GM21529 (cell line): ENCODE measurements around the gene PLVAP.
"Not testable (repeated sequence)": the region's sequence is repeated elsewhere in the genome, so short reads cannot be mapped to it uniquely, and the experiment has no call there.

ENCODE experiments used
- ATAC-seq: cut with Tn5 transposase; IDR thresholded peaks from one replicate; pipeline ENCODE4 v1.9.1; 2021; ENCODE audit not compliant: unreplicated experiment

PLVAP gene

DNA sequence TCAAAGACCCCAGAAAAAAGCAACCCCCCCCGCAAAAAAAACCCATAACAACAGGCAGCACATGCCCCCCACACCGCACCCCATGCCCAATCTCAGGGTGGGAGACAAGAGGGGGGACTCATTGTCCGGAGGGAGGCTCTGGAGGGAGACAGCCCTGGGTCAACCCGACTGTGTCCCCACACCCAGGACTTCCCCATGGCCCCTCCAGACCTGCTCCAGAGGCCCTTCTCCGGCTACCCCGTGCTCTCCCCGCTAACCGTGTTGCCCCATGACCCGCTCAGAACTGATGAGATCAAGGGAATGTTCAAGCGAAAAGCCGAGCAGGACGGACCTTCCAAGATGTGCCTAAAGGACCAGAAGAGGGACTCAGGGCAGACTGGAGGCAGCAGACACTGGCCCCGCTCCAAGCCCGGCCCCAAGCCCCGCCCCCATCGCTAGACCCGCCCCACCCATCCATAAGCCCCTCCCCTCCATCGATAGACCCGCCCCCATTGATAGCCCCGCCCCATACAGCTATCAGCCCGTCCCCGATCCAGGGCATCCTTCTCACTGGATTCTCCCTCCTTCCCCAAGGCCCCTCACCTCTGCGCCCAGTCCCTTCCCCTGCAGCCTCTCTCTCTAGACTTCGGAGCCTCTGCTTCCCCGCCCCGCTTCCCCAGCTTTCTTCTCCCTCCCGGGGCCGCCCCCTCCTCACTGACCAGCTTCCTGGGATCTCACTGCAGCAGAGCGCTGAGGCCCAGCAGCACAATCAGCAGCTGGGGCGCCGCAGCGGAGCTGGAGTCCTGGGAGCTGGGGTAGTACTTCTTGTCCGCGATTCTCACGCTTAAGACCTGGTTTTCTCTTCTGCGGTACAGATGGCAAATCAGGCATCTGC lies 26.1 kb upstream of the PLVAP start:
- ATAC-seq: no peak

DNA sequence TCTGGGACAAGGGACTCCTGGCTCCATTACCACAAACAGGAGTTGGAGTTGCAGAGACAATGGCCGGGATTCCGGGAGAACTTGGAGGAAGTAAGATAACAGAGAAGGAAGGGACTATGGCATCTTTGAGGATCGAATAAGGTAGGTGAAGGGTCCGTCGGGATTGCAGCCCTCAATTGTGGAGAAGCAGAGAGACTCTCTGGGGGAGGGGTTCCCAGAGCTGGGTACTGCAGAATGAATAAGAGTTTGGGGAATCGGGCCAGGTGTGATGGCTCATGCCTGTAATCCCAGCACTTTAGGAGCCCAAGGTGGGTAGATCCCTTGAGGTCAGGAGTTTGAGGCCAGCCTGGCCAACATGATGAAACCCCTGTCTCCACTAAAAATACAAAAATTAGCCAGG lies 24.5 kb upstream of the PLVAP start:
- no peak for ATAC-seq

DNA sequence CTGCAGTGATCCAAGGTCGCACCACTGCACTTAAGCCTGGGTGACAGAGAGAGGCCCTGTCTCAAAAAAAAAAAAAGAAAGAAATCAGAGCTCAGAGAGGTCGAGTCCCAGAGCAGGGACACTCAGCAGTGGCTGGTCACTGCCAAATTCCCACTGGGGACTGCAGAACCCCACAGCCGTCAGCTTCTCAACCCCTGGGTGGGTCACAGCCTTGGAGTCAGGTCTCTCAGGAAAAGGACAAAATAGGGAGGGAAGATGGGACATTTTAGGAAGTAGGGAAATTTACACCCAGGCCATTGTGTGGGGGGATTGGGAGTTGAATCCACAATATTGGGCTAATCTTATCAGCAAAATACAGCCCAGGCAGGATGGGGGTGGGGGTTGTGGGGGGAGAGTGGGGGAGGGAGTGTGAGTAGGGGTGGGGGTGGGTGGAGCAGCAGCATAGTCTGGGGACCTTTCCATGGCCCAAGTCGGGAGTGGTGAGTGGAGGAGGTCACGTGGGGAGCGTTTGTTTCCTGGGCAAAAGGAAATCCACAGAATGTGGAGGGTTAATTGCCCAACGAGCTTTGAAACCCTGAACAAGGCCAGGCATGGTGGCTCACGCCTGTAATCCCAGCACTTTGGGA lies 21.9 kb upstream of the PLVAP start:
- no peak for ATAC-seq

DNA sequence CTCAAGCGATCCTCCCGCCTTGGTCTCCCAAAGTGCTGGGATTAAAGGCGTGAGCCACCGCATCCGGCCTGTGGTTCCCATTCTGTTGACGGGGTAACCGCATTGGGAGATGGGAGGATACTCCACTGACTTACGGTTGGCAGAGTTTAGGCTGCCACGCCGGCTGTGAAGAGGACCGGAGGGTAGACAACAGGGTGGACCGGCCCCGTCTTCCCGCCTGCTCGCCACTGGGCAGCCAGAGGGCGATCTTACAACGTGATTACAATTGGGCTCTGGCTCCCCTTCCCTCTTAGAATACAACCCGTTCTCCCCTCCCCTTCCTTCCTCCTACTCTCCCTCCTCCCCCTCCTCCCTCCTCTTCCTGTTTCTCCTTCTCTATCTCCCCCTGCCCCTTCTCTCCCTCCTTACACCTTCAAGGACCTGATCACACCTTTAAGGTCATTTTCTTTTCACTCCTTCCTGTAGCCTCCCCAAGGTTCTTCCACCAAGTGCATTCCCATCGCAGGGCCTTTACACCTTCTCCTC lies 17.8 kb upstream of the PLVAP start:
- ATAC-seq: no peak

DNA sequence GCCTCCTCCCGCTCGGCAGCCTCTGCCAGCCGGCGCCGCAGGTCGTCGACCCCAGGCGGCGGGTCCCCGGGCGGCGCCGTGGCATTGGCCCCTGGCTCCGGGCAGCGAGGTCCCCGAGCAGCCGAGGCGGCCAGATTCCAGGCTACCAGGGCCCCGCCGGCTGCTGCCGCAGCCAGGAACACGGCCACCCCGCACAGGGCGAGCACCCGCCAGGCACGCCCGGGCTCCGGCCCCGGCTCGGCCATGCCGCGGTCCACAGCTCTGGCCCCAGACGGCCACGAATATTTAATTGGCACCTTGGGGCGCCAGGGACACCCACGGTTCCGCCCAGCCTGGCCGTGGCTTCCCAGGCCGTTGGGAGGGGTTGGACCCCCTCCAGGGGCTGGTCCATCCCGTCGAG lies 16.8 kb upstream of the PLVAP start, which contains the start of gene CCDC194:
Gene CCDC194, minus strand, starts transcription at position 283 of the 400 bp plus-strand sequence. Its CDS starts 38 bp downstream, at position 245.
- ATAC-seq: no peak

DNA sequence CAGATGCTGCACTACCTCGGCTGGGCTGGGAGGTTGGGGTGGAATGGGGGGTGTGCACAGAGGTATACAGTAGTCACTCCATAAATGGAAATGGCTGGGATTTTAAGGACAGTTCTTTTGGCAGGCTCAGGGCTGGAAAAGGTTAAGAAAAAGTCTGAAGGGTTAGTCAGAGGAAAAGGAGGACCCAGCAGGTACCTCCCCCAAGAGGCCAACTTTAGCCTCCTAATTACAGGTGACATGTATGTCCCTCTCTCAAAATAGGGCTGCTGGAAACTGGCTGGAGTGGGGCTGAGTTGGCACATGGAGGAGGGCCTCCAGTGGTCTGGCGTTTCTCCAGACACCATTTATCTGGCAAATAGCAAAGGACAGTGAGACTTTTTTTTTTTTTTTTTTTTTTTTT lies 15.9 kb upstream of the PLVAP start:
- ATAC-seq: no peak

DNA sequence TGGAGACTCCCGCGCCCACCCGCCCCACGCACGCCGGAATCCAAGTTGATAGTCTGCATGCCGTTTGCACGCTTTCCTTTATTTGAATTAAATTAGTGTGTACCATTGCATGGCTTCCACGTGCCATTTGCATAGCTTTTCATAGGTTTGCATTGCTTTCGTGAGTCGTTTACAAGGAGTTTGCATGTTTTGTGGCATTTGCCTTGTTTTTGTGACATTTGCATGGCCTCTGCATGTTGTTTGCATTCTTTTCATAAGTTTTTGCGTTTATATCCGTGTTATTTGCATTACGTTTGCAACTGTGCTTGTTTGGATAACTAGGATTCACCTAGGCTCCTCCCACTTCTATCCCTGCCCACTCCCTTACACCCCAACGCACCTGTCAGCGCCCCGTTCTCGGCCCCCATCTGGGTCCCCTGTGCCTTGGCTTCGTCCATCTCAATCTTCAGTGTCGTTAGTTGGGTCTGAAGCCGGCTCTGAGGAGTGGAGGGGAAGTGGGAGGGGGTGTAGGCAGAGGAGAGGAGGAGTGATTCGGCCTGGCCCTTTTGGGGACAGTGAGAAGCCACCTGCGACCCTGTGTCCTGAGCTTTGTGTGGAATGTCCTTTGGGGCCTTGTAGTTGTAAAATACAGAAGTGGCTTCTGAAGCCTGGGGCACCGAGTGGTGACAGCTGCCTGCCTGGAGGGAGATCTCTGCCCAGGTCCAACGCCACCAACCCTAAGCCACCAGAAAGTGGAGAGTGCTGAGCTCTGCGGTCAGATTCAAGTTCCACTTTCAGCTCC lies 14.4 kb upstream of the PLVAP start:
- no peak for ATAC-seq

DNA sequence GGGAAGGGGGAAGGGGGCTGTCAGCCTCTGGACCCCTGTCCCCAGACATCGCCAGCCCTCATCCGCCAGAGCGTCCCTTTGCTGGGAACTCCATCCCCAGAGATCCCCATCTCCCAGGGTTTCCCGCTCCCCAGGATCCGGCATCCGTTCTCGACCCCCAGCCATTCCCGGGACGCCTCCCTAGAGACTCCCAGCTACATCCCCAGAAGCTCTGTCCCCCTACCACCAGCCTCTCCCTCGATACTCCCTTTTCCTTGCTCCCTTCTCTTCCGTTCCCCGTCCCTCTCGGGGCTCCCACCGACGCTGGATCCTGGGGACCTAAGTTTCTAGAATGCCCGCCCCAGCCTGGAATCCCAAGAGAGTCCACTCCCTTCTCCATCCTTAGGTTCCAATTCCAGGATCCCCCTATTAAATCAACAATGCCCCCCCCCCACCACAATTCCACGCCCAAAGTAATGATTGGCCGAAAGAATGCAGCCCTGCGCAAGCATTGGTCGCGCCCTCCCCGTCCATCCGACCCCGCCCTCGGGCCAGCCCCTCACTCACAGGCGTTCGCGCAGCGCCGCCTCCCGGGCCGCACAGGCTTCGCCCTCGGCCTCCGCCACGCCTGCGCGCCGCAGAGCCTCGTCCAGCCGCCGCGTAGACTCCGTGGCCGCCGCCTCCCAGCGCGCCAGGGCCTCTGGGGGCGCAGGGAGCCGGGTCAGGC lies 13.7 kb upstream of the PLVAP start:
- ATAC-seq: peak; percentile 88

DNA sequence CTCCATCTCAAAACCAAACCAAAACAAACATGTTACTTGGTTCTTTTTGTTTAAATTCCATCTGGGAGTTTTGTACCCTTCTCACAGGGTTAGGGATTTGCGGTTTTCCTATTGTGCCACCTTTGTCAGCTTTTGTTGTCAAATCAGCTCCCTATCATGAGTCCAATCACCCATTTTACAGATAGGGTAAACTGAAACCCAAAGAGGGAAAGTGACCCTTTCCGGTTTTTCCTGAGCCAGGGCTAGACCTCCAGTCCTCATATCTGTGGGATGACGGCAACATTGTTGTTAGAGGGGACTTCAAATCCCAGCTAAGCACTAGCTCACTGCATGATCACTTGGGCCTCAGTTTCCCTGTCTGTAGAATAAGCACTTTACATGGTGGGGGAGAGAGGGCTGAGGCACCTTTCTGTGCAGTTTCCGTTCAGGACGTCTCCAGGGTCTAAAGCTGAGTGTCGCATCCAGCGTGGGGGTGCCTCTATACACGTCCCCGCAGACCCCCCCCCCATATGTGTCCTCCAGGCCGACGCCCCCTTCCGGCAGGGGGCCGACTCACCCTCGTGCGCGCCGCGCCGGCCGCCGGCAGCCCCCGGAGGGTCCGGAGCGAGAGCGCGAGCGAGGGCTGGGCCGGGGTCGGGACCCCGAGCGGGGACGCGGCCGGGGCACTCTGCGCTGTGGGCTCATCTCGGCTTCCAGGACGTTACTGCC lies 13.0 kb upstream of the PLVAP start:
- ATAC-seq: no peak

DNA sequence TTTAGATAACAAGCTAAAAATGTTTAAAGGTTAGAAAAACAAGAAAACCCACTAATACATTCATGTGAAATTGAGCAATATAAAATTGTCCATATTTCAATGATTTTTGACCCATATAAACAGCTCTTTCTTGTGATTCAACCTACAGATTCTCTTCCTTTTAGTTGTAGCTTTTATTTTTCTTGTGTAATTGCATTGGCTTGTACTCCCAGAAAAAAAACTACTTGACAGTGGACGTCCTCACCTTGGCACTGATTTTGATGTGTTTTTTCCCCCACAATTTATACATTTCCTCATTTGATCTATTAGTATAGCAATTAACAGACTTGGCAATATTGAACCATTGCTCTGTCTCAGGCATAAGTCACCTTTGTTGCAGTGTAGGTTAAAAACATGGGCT lies 12.1 kb upstream of the PLVAP start:
- ATAC-seq: no peak

DNA sequence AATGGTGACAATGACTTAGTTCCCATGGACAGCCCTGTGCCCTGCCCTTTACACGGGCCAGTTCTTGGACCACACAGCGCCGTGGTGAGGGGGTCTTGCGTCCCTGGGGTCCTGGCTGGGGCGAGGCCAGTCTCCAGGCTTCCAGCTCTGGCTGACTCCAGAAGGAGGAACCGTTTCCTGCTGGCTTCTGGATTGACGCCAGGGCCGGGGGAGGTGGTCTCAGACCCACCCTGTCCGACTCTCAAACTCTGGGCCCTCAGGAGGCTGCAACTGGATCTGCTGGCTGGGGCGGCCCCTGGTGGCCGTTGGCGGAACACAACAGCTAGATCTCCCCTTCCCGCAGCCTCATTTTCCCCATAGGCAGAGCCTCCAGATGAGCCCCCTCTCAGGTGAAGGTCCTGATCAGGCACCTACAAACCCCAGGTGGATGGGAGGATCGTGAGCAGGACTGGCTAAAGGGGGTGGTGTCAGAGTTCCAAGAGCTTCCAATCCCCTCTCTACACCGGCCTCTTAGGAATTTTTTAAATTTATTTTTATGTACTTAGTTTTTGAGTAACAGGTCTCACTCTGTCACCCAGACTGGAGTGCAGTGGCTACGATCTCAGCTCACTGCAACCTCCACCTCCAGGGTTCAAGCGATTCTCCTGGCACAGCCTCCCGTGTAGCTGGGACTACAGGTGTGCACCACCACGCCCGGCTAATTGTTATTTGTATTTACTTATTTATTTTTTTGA lies 8.9 kb upstream of the PLVAP start:
- ATAC-seq: no peak

DNA sequence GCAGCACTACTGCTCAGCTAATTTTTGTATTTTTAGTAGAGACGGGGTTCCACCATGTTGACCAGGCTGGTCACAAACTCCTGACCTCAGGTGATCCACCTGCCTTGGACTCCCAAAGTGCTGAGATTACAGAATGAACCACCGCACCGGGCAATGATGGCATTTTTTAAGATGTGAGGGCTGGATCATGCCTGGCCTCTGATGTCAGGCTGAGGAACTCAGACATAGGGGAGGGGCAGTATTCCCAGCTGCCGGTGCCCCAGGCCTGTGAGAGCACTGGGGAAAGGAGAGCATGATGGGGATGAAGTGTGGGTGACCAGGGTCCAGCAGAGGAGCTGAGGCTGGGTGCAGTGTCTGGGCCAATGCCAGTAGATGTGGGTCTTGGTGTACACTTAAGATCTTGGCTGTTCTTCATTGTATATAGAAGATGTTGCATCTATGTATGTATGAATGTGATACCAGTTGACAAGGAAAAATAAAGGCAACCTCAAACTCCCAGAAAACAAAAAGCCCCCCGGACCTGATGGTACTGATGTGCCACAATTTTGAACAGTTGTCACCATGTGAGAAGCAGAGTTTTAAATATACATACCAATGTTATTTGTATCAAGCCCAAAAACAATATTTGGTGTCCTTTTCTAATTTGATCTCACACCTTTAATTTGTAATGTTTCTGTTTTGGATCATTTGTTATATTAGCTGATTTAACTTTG lies 3.4 kb upstream of the PLVAP start:
- ATAC-seq: no peak

DNA sequence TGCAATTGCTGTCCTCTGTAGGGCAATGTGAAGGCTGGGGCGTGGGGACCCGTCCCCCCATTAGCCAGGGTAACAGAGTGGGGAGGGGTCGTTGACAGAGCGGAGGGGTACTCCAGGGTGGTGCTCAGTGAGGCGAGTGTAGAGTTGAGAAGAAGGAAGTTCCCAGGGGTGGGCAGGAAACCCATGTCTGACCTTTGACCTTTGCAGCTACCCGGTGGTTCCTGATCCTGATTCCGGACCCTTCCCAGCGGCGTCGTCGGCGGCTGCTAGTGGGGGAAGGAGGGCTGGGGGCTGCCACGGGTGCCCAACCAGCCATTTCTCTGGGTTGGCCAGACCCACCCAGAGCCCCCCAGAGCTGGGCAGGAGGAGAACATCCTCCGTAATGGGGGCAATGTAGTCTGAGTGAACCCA lies 2.1 kb upstream of the PLVAP start:
- ATAC-seq: no peak

DNA sequence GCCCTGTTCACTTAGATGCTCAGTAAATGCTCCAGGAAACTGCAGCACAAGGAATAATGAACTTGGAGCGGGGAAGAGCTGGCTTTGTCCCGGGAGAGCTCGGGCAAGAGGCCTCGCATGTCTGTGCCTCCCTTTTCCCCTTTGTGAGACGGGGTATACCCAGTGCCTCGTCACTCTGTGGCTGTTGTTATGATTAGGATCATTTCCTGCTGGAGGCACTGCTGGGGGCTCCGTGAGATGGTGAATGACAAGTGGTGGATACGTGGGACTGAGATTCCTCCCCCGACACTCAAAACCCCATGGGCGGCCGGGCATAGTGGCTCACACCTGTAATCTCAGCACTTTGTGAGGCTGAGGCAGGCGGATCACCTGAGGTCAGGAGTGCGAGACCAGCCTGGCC lies 1.1 kb upstream of the PLVAP start:
- ATAC-seq: no peak

DNA sequence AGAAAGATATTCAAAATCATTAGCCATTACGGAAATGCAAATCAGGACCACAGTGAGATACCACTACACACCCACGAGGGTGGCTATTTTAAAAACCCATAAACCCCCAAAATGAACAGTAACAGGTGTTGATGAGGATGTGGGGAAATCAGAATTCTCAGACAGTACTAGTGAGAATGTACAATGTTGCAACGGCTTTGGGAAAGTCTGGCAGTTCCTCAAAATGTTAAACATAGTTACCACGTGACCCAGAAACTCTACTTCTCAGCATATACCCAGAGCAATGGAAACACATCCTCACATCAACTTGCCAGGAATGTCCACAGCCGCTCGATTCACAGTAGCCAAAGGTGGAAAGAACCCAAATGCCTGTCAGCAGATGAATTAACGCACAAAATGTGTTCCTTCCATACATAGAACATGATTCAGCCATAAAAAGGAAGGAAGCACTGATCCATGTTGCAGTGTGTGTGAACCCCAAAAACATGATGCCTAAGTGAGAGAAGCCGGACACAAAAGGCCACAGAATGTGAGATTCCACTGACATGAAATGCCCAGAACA lies 7.0 kb downstream of the PLVAP start:
- ATAC-seq: peak; percentile 83

DNA sequence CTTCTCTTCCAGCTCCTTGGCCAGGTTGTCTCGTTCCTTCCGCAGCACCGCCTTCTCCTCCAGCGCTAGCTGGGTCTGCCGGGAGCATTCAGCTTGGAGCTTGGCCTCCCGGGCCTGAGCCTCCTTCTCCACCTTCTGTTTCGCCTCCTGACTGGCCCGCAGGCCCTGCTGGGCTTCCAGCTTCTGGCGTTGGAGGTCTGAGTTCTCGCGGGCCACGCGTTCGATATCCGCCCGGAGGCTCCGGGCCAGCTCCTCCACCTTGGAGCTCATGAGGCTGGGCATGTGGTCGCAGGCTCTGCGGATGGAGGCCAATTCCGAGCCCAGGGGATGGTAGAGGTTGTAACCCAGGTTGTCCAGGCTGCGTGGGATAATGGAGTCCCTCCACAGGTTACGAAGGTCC lies 11.8 kb downstream of the PLVAP start:
- ATAC-seq: no peak

DNA sequence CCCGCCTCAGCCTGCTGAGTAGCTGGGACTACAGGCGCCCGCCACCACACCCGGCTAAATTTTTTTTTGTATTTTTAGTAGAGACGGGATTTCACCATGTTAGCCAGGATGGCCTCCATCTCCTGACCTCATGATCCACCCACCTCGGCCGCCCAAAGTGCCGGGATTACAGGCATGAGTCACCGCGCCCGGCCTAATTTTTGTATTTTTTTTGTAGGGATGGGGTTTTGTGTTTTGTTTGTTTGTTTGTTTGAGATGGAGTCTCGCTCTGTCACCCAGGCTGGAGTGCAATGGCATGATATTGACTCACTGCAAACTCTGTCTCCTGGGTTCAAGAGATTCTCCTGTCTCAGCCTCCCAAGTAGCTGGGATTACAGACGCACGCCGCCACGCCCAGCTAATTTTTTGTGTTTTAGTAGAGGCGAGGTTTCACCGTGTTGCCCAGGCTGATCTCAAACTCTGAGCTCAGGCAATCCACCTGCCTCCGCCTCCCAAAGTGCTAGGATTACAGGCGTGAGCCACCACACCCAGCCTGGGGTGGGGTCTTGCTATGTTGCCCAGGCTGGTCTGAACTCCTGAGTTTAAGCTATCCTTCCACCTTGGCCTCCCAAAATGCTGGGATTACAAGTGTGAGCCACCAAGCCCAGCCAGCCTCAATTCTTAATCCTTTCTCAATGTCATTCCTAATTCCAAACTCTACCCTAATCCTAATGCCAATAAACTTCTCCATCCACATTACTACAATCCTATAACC lies 13.1 kb downstream of the PLVAP start:
- ATAC-seq: not testable (repeated sequence)
